Astrocyte (in vitro differentiated cells and primary cell): ENCODE data around the gene ANKFY1. TPM values are rescaled to one million over a fixed set of nuclear protein-coding genes. Genes with fewer than 3 reads are reported as not detected.
A peak's percentile ranks its signal among the peaks of the same experiment; 100 is the strongest.

Experiments
- DNase-seq: peaks from one replicate; pipeline ENCODE4 v3.0.0-alpha.2; 2010; ENCODE audit warnings: low read depth
- FAIRE-seq: peaks from 2 replicates; lab custom pipeline; 2011; peaks lifted over from hg19 to GRCh38; lab: Jason Lieb, UNC
- H2AFZ ChIP-seq: 2 replicates; pipeline ENCODE4 v1.6.0; 2012; ENCODE audit warnings: low read depth, low read length, inconsistent platforms
- H3K27ac ChIP-seq: 2 replicates; pipeline ENCODE4 v1.5.1; 2011; ENCODE audit warnings: low read depth, low read length, inconsistent platforms
- H3K27me3 ChIP-seq: 2 replicates; pipeline ENCODE4 v1.6.0; 2011; ENCODE audit warnings: low read length, inconsistent platforms; ENCODE audit not compliant: insufficient read depth
- H3K36me3 ChIP-seq: 2 replicates; pipeline ENCODE4 v1.5.1; 2011; ENCODE audit warnings: low read length, inconsistent platforms; ENCODE audit not compliant: insufficient read depth
- H3K4me1 ChIP-seq: 2 replicates; pipeline ENCODE4 v1.5.1; 2011; ENCODE audit warnings: low read length, inconsistent platforms; ENCODE audit not compliant: insufficient read depth
- H3K4me2 ChIP-seq: 2 replicates; pipeline ENCODE4 v1.6.0; 2012; ENCODE audit warnings: low read length, inconsistent platforms
- H3K4me3 ChIP-seq: 2 replicates; pipeline ENCODE4 v1.5.1; 2011; ENCODE audit warnings: low read depth, mild to moderate bottlenecking, low read length, inconsistent platforms; ENCODE audit not compliant: insufficient read depth
- H3K79me2 ChIP-seq: 2 replicates; pipeline ENCODE4 v1.6.0; 2012; ENCODE audit warnings: mild to moderate bottlenecking, low read length, inconsistent platforms; ENCODE audit not compliant: insufficient read depth
- H3K9ac ChIP-seq: 2 replicates; pipeline ENCODE4 v1.6.0; 2012; ENCODE audit warnings: mild to moderate bottlenecking, low read length, inconsistent platforms
- H3K9me3 ChIP-seq: 2 replicates; pipeline ENCODE4 v1.5.1; 2012; ENCODE audit warnings: low read depth, mild to moderate bottlenecking, low read length, inconsistent platforms; ENCODE audit not compliant: insufficient read depth
- H4K20me1 ChIP-seq: 2 replicates; pipeline ENCODE4 v1.6.0; 2012; ENCODE audit warnings: low read length, inconsistent platforms; ENCODE audit not compliant: insufficient read depth
- H3K27ac Mint-ChIP-seq: one replicate; pipeline ENCODE4 v1.8.0; 2021; ENCODE audit warnings: mild to moderate bottlenecking, mixed read lengths; ENCODE audit not compliant: unreplicated experiment
- H3K27me3 Mint-ChIP-seq: one replicate; pipeline ENCODE4 v1.8.0; 2021; ENCODE audit warnings: low read depth, mixed read lengths; ENCODE audit not compliant: unreplicated experiment
- H3K36me3 Mint-ChIP-seq: one replicate; pipeline ENCODE4 v1.8.0; 2021; ENCODE audit warnings: low read depth, mixed read lengths; ENCODE audit not compliant: unreplicated experiment
- H3K4me1 Mint-ChIP-seq: one replicate; pipeline ENCODE4 v1.8.0; 2021; ENCODE audit warnings: low read depth, mixed read lengths; ENCODE audit not compliant: unreplicated experiment
- H3K4me3 Mint-ChIP-seq: one replicate; pipeline ENCODE4 v1.8.0; 2021; ENCODE audit warnings: mild to moderate bottlenecking, moderate library complexity, mixed read lengths; ENCODE audit not compliant: unreplicated experiment
- H3K9me3 Mint-ChIP-seq: one replicate; pipeline ENCODE4 v1.8.0; 2021; ENCODE audit warnings: mild to moderate bottlenecking, mixed read lengths; ENCODE audit not compliant: unreplicated experiment
- CTCF ChIP-seq: IDR thresholded peaks from 2 replicates; pipeline ENCODE4 v1.5.1; 2011; ENCODE audit warnings: low read depth, mild to moderate bottlenecking, inconsistent platforms, low read length, moderate library complexity; ENCODE audit not compliant: insufficient read depth
- EZH2 ChIP-seq: IDR thresholded peaks from 2 replicates; pipeline ENCODE4 v1.6.1; 2012; ENCODE audit warnings: mild to moderate bottlenecking, low read length, inconsistent platforms; ENCODE audit not compliant: insufficient read depth
- total RNA-seq: library from RNA; stranded (reverse); gene quantifications from 2 replicates; pipeline ENCODE4 v1.2.1, GENCODE V29; 2021

Gene ANKFY1
- total RNA-seq, 1 donor from 2014 or later: 52.0 TPM

GRCh38 chr17:4229627-4230541 lies 33.9 kb downstream of the ANKFY1 start:
- Histone ChIP-seq H3K79me2 (peaks cover 9% of the 10 kb centered on the region), H3K27me3 (no peaks in the 10 kb centered on the region), H3K9me3 (no peaks in the 10 kb centered on the region), H3K4me3 (peak overlapping the region; percentile 27), H3K36me3 (peaks cover 9% of the 10 kb centered on the region), H3K9ac (peak overlapping the region; percentile 56), H2AFZ (no peak overlapping the region), H3K27ac (peak overlapping the region; percentile 80), H3K4me2 (peak overlapping the region; percentile 81), H3K4me1 (peaks cover 33% of the 10 kb centered on the region), H4K20me1 (peaks cover 10% of the 10 kb centered on the region)
- Mint-ChIP-seq H3K27me3 (no peaks in the 10 kb centered on the region), H3K27ac (peak overlapping the region; percentile 93), H3K4me3 (no peak overlapping the region), H3K4me1 (peaks cover 45% of the 10 kb centered on the region), H3K9me3 (no peaks in the 10 kb centered on the region), H3K36me3 (peaks cover 7% of the 10 kb centered on the region)
- TF ChIP-seq EZH2: no peak
- TF ChIP-seq CTCF: no peak
- FAIRE-seq (peak; percentile 100), DNase-seq (peak; percentile 97)

- H3K27me3 Mint-ChIP-seq: no peaks in the 10 kb centered on the region
- Histone ChIP-seq H3K4me2 (no peak overlapping the region), H3K4me1 (no peaks in the 10 kb centered on the region), H3K27ac (no peak overlapping the region), H3K9me3 (no peaks in the 10 kb centered on the region), H3K36me3 (peaks cover 6% of the 10 kb centered on the region), H3K79me2 (no peaks in the 10 kb centered on the region), H3K4me3 (no peak overlapping the region), H3K27me3 (no peaks in the 10 kb centered on the region), H4K20me1 (peaks cover 6% of the 10 kb centered on the region), H3K9ac (no peak overlapping the region), H2AFZ (no peak overlapping the region)
- H3K36me3 Mint-ChIP-seq: peaks cover 15% of the 10 kb centered on the region
- TF ChIP-seq EZH2: no peak
- no peak for TF ChIP-seq CTCF
- no peak for DNase-seq
- peaks cover 5% of the 10 kb centered on the region for H3K4me1 Mint-ChIP-seq
- H3K27ac Mint-ChIP-seq: no peak overlapping the region
- no peaks in the 10 kb centered on the region for H3K9me3 Mint-ChIP-seq
- no peak overlapping the region for H3K4me3 Mint-ChIP-seq
- FAIRE-seq: no peak
These were observed 41.7 kb downstream of the ANKFY1 start for GRCh38 chr17:4221899-4222659.
